Measurements from ENCODE around the gene KDM4B. TPM values are rescaled to one million over a fixed set of nuclear protein-coding genes. Genes with fewer than 3 reads are reported as not detected.

KDM4B gene
- total and polyA plus RNA-seq, 9 of the 15 experiments (the other 6 are each of a cell fraction or from before 2014, with no cell fraction given) = 0.21 to 29.9 (median 7.3) TPM

DNA sequence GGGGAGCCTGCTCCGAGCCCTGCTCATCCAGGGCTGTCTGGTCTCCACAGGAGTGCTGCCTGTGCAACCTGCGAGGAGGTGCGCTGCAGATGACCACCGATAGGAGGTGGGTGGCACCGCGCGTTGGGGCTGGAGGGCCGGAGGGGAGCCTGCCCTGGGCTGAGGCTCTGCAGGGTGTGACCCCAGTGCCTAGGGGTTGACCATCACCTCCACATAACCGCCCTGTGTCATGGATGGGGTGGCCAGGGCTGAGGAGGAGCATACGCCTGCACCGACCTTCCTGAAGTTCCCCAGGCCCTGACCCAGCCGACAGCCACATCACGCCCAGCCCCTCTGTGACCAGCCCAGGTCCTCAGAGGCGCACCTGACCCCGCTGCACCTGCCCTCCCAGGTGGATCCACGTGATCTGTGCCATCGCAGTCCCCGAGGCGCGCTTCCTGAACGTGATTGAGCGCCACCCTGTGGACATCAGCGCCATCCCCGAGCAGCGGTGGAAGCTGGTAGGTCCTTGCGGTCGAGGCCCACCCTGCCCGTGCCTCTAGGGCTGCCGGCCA, 168.7 kb downstream of the KDM4B start (continued):
- TF ChIP-seq, protein P1, sequence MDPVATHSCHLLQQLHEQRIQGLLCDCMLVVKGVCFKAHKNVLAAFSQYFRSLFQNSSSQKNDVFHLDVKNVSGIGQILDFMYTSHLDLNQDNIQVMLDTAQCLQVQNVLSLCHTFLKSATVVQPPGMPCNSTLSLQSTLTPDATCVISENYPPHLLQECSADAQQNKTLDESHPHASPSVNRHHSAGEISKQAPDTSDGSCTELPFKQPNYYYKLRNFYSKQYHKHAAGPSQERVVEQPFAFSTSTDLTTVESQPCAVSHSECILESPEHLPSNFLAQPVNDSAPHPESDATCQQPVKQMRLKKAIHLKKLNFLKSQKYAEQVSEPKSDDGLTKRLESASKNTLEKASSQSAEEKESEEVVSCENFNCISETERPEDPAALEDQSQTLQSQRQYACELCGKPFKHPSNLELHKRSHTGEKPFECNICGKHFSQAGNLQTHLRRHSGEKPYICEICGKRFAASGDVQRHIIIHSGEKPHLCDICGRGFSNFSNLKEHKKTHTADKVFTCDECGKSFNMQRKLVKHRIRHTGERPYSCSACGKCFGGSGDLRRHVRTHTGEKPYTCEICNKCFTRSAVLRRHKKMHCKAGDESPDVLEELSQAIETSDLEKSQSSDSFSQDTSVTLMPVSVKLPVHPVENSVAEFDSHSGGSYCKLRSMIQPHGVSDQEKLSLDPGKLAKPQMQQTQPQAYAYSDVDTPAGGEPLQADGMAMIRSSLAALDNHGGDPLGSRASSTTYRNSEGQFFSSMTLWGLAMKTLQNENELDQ (CRISPR knock-in tag; IDR thresholded peaks at IDR 0.05; ENCODE audit: borderline replicate concordance) = no peak

DNA sequence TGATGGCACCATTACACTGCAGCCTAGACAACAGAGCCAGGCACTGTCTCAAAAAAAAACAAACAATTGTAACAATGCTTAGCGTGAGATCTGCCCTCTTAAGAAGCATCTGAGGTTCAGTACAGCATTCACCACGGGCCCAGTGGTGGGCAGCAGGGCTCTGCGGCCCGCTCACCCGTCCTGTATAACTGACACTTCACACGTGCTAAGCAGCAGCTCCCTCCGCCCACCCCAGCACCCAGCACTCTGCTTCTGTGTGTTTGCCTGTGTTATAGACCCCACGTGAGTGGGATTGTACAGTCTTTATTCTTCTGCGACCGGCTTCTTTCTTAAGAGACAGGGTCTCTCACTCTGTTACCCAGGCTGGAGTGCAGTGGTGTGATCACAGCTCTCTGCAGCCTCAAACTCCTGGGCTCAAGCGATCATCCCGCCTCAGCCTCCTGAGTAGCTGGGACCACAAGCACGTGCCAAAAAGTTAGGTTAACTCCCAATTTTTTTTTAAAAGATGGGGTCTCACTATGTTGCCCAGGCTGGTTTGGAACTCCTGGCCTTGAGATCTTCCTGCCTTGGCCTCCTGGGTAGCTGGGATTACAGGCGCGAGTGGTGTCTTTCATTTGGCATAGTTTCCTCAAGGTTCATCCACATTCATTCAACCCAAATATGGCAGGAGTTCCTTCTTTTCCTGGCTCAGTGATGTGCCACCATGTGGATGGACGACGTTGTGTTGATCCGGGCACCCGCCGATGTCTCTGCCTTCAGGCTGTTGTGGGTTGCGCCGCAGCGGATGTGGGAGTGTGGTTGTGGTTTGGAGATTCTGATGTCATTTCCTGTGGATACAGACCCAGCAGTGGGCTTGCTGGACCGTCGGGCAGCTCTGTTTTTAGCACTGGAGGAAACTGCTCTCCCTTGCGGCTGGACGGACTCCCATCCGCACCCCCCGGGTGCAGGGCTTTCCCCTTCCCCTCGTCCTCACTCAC, 170.0 kb downstream of the KDM4B start:
- Histone ChIP-seq H3K9me3 (replicated peaks; ENCODE audit: control insufficient read depth, insufficient read depth, low read depth, low read length) (no peaks in the 10 kb centered on the region), H3K9ac (ENCODE audit: insufficient read depth in 1 of 2, low read depth in 2 of 2, low read length in 2 of 2) (no peak overlapping the region), H3K36me3 (ENCODE audit: control insufficient read depth, insufficient read depth, low read length) (peaks cover 44% of the 10 kb centered on the region; the same call in 2 of the 3 replicates), H3K4me1 (replicated peaks in 1 of 2; ENCODE audit: control insufficient read depth in 2 of 2, insufficient read depth in 2 of 2, low read length in 2 of 2) (peaks cover 0 to 49% of the 10 kb centered on the region in 2 experiments; a peak in 3 of 5 replicates), H4K20me1 (replicated peaks; ENCODE audit: control insufficient read depth, insufficient read depth, low read length) (no peaks in the 10 kb centered on the region), H3K27me3 (ENCODE audit: control insufficient read depth in 2 of 2, insufficient read depth in 2 of 2, low read length in 2 of 2) (no peaks in the 10 kb centered on the region), H3K4me3 (no peak overlapping the region), H3K9me1 (ENCODE audit: control insufficient read depth, insufficient read depth, low read length) (no peaks in the 10 kb centered on the region), H2AFZ (ENCODE audit: low read depth, low read length) (no peak overlapping the region), H3K79me2 (ENCODE audit: control insufficient read depth, insufficient read depth, low read length) (no peaks in the 10 kb centered on the region), H3K4me2 (ENCODE audit: insufficient read depth, low read length) (no peak overlapping the region), H3K27ac (ENCODE audit: extremely low read depth, low read depth, low read length) (no peak overlapping the region)
- POLR2A ChIA-PET = interaction anchor here (0.8 kb wide), 1 partner anchor 245 kb away, joined by 3 read pairs; no protein-coding TSS in a partner anchor
- ATAC-seq = peak; percentile 61
- intact Hi-C loops (cut with micrococcal nuclease) = no loop called here
- WGBS (ENCODE audit: insufficient coverage, low coverage, missing lambda C conversion rate) = 65% methylated on average over 25 of the region's 30 CpGs
- CTCF ChIA-PET (ENCODE audit: low intra/inter-chr PET ratio) = no interaction called here
- no TSS peak for BruUV-seq (replicated peaks)
- DNase-seq (ENCODE audit: extremely low read depth in 1 of 4, low spot score in 3 of 4) = peak in 3 of 4 experiments; percentile 34 to 47 (median 42)
- peak; percentile 72 for FAIRE-seq
- in situ Hi-C loops (cut with MboI) = no loop called here
- TF ChIP-seq L3MBTL2 (IDR thresholded peaks at IDR 0.05) (0 out of 2 replicates have a peak, but pooled peaks have one; percentile 19), ATF7 (IDR thresholded peaks at IDR 0.05) (0 out of 2 replicates have a peak, but pooled peaks have one; percentile 12), MAZ (CRISPR knock-in tag; conservative IDR thresholded peaks at IDR 0.05 in 1 of 2, IDR thresholded peaks at IDR 0.05 in 1 of 2) (no peak), ZNF584 (CRISPR knock-in tag; IDR thresholded peaks at IDR 0.05; ENCODE audit: low read depth) (0 out of 2 replicates have a peak, but pooled peaks have one; percentile 33)
- TF ChIP-seq, protein P2, sequence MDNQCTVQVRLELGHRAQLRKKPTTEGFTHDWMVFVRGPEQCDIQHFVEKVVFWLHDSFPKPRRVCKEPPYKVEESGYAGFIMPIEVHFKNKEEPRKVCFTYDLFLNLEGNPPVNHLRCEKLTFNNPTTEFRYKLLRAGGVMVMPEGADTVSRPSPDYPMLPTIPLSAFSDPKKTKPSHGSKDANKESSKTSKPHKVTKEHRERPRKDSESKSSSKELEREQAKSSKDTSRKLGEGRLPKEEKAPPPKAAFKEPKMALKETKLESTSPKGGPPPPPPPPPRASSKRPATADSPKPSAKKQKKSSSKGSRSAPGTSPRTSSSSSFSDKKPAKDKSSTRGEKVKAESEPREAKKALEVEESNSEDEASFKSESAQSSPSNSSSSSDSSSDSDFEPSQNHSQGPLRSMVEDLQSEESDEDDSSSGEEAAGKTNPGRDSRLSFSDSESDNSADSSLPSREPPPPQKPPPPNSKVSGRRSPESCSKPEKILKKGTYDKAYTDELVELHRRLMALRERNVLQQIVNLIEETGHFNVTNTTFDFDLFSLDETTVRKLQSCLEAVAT (IDR thresholded peaks at IDR 0.05) = no peak
- TF ChIP-seq, protein P3, sequence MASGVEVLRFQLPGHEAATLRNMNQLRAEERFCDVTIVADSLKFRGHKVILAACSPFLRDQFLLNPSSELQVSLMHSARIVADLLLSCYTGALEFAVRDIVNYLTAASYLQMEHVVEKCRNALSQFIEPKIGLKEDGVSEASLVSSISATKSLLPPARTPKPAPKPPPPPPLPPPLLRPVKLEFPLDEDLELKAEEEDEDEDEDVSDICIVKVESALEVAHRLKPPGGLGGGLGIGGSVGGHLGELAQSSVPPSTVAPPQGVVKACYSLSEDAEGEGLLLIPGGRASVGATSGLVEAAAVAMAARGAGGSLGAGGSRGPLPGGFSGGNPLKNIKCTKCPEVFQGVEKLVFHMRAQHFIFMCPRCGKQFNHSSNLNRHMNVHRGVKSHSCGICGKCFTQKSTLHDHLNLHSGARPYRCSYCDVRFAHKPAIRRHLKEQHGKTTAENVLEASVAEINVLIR (CRISPR knock-in tag; IDR thresholded peaks at IDR 0.05) = peak; percentile 68
- TF ChIP-seq, protein P4, sequence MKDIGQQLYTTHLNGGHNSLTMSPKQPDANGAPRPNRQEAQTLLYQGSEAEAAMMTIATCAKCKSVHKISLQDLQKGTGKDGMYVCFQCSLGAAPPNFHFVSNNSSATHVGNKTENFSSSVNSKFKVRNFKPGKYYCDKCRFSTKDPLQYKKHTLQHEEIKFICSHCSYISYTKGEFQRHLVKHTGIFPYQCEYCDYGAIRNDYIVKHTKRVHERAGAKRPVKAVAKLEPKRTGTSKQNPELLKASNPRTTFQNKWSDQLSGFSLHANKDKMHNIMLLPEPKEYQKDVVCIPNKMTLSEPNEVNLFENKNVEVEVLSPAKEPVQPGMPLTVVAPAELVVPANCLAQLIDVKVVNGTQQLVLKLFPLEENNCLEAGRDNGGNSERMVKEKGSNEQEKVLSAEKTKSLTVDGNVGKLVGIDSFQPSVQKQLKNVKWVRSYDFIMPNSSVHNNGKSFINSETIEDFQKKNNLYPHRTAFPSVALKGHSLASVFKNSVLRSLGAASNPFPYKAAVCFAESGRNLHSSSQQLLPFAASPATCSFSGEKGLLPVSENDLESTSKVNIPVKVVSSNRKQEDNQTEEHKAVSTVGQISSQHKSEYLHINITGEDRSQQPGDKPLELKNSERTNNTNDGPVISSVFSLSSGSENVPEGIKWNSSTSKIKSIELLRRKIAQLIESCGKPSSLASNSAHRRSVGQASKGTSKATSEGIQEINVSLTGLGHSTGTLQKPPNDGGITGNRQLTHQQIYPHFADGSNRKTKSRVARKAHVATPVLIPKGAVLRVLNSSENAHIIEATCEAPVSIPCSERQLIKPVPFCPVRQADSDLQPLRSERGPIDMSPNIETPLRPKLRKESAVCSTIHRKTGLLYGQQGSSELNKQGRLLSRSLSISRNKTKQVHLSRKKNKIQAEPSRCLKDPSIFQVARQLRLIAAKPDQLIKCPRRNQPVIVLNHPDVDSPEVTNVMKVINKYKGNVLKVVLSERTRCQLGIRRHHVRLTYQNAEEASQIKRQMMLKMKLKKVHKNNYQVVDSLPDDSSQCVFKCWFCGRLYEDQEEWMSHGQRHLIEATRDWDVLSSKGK (CRISPR knock-in tag; IDR thresholded peaks at IDR 0.05) = no peak
